ENCODE measurements around the gene GSG1L.
A peak's percentile ranks its signal among the peaks of the same experiment; 100 is the strongest.
"Not testable (repeated sequence)": the region's sequence is repeated elsewhere in the genome, so short reads cannot be mapped to it uniquely, and the experiment has no call there.

GSG1L gene

GRCh38 chr16:27883576-27883975 is 179.9 kb downstream of the GSG1L start:
- DNase-seq: no peak

- no peak for DNase-seq
These were observed 183.2 kb downstream of the GSG1L start for GRCh38 chr16:27880287-27880686.

GRCh38 chr16:27879601-27880247 is 183.8 kb downstream of the GSG1L start:
- DNase-seq: no peak

GRCh38 chr16:27872627-27873026 is 190.9 kb downstream of the GSG1L start:
- not testable (repeated sequence) for DNase-seq

- no peak for DNase-seq
These were observed 193.3 kb downstream of the GSG1L start for GRCh38 chr16:27870116-27870798.

GRCh38 chr16:27869411-27869810 is 194.1 kb downstream of the GSG1L start:
- no peak for DNase-seq

GRCh38 chr16:27868180-27868579 is 195.3 kb downstream of the GSG1L start:
- no peak for DNase-seq

- peak in 1 of 2 experiments; percentile 46 for DNase-seq
These were observed 196.1 kb downstream of the GSG1L start for GRCh38 chr16:27867122-27868110.

GRCh38 chr16:27863377-27863776 is 200.1 kb downstream of the GSG1L start:
- DNase-seq: no peak

GRCh38 chr16:27862953-27863352 is 200.6 kb downstream of the GSG1L start:
- no peak for DNase-seq

GRCh38 chr16:27860091-27860490 is 203.4 kb downstream of the GSG1L start:
- DNase-seq: no peak

- no peak for DNase-seq
These were observed 204.5 kb downstream of the GSG1L start for GRCh38 chr16:27859020-27859419.

- DNase-seq: no peak
These were observed 209.9 kb downstream of the GSG1L start for GRCh38 chr16:27853651-27854050.

- no peak for DNase-seq
These were observed 210.4 kb downstream of the GSG1L start for GRCh38 chr16:27853101-27853500.

- no peak for DNase-seq
These were observed 210.8 kb downstream of the GSG1L start for GRCh38 chr16:27852681-27853080.

GRCh38 chr16:27852116-27852515 is 211.4 kb downstream of the GSG1L start:
- DNase-seq: no peak

GRCh38 chr16:27851586-27851985 is 211.9 kb downstream of the GSG1L start:
- no peak for DNase-seq

GRCh38 chr16:27849621-27850020 is 213.9 kb downstream of the GSG1L start:
- DNase-seq: no peak

- DNase-seq: no peak
These were observed 216.4 kb downstream of the GSG1L start for GRCh38 chr16:27847030-27847550.

- no peak for DNase-seq
These were observed 218.7 kb downstream of the GSG1L start for GRCh38 chr16:27844826-27845225.

- no peak for DNase-seq
These were observed 219.7 kb downstream of the GSG1L start for GRCh38 chr16:27843800-27844199.

GRCh38 chr16:27841911-27842310 is 221.6 kb downstream of the GSG1L start:
- no peak for DNase-seq
